ENCODE data around the gene SMG1. TPM values are rescaled to one million over a fixed set of nuclear protein-coding genes. Genes with fewer than 3 reads are reported as not detected.

Gene SMG1
- total RNA-seq, 1 experiment from 2014 or later, result 96.4 TPM

- Histone ChIP-seq H3K27ac (ENCODE audit: insufficient read length, low read depth, low read length) (no peak overlapping the region), H3T11ph (ENCODE audit: low read length) (no peak overlapping the region), H2AFZ (ENCODE audit: low read length) (no peak overlapping the region), H4K5ac (ENCODE audit: insufficient read length, low read depth, low read length) (no peak overlapping the region), H2BK5ac (ENCODE audit: insufficient read length, low read length) (no peak overlapping the region), H2BK15ac (ENCODE audit: low read depth, low read length) (no peak overlapping the region), H3K79me1 (ENCODE audit: insufficient read depth, low read depth, low read length, poor library complexity, severe bottlenecking) (no peaks in the 10 kb centered on the region), H3K14ac (ENCODE audit: insufficient read depth, low read length) (no peak overlapping the region), H3K18ac (ENCODE audit: insufficient read length, low read depth, low read length) (no peak overlapping the region), H2BK12ac (ENCODE audit: insufficient read length, low read depth, low read length) (no peak overlapping the region), H3K4me2 (ENCODE audit: insufficient read depth, insufficient read length, low read length) (no peak overlapping the region), H3K4me1 (ENCODE audit: insufficient read depth, low read length) (no peaks in the 10 kb centered on the region), H4K20me1 (ENCODE audit: control insufficient read depth, insufficient read depth, insufficient read length) (no peaks in the 10 kb centered on the region), H4K91ac (ENCODE audit: insufficient read length, low read depth, low read length) (no peak overlapping the region), H3K27me3 (ENCODE audit: insufficient read depth, low read length) (no peaks in the 10 kb centered on the region), H2BK20ac (ENCODE audit: low read depth, low read length, poor library complexity, severe bottlenecking) (no peak overlapping the region), H2AK5ac (ENCODE audit: insufficient read length, low read length) (no peak overlapping the region), H3K56ac (ENCODE audit: insufficient read length, low read depth, low read length) (no peak overlapping the region), H2BK120ac (ENCODE audit: low read depth, low read length, poor library complexity, severe bottlenecking) (no peak overlapping the region), H4K8ac (replicated peaks; ENCODE audit: insufficient read length, low read depth, low read length) (no peak overlapping the region), H3K23me2 (ENCODE audit: insufficient read length, low read depth, low read length, poor library complexity, severe bottlenecking) (no peaks in the 10 kb centered on the region), H3K9me3 (ENCODE audit: control insufficient read depth, low read depth, low read length) (no peaks in the 10 kb centered on the region), H3K79me2 (ENCODE audit: insufficient read depth, low read length) (no peaks in the 10 kb centered on the region), H3K9ac (ENCODE audit: extremely low read depth, insufficient read length, low read length) (no peak overlapping the region), H3K23ac (ENCODE audit: insufficient read length, low read depth, low read length) (no peak overlapping the region), H3K4ac (ENCODE audit: low read depth, low read length) (no peak overlapping the region)
- Mint-ChIP-seq H3K27me3 (ENCODE audit: low read depth) (no peaks in the 10 kb centered on the region; the same call in 1 of the 2 replicates), H3K4me3 (no peak overlapping the region), H3K4me1 (peaks cover 9 to 14% of the 10 kb centered on the region in 2 experiments), H3K36me3 (ENCODE audit: insufficient read depth in 1 of 3, low read depth in 3 of 3) (no peaks in the 10 kb centered on the region), H3K27ac (no peak overlapping the region), H3K9me3 (peaks cover 0 to 4% of the 10 kb centered on the region in 2 experiments; a peak in 1 of 5 replicates)
- no peak for DNase-seq
- no CpG with 5 or more reads among the region's 9 CpGs for WGBS (ENCODE audit: extremely low coverage, insufficient read length, low lambda C conversion rate)
- no peak for TF ChIP-seq CTCF (conservative IDR thresholded peaks at IDR 0.05)
These were observed 22.3 kb upstream of the SMG1 start for GRCh38 chr16:18948372-18949020.
